Calu3 (cell line): Measurements from ENCODE around the gene GBP4. TPM values are rescaled to one million over a fixed set of nuclear protein-coding genes. Genes with fewer than 3 reads are reported as not detected.

ENCODE experiments used
- BruUV-seq: library from RNA; stranded (reverse); fragments of 400-500 nt; replicated peaks from 2 replicates; lab custom pipeline; 2021; lab: Mats Ljungman, UMichigan
- CTCF ChIA-PET: fragments of 300-600 bp; sonication (Branson Sonifier 250); formaldehyde crosslinking; loops from one replicate; lab custom pipeline; 2022; ENCODE audit warnings: antibody characterized with exemption; lab: Charles Lee
- DNase-seq: peaks from one replicate; pipeline ENCODE4 v3.0.0; 2022
- H3K27ac Mint-ChIP-seq: one replicate; pipeline ENCODE4 v1.8.0; 2022; ENCODE audit warnings: mixed read lengths; ENCODE audit not compliant: unreplicated experiment
- H3K27me3 Mint-ChIP-seq: one replicate; pipeline ENCODE4 v1.8.0; 2022; ENCODE audit warnings: mixed read lengths; ENCODE audit not compliant: unreplicated experiment
- H3K36me3 Mint-ChIP-seq: one replicate; pipeline ENCODE4 v1.8.0; 2022; ENCODE audit warnings: mild to moderate bottlenecking, moderate library complexity, mixed read lengths; ENCODE audit not compliant: insufficient read depth, unreplicated experiment
- H3K4me1 Mint-ChIP-seq: one replicate; pipeline ENCODE4 v1.8.0; 2022; ENCODE audit warnings: mild to moderate bottlenecking, low read depth, mixed read lengths; ENCODE audit not compliant: unreplicated experiment
- H3K4me3 Mint-ChIP-seq: one replicate; pipeline ENCODE4 v1.8.0; 2022; ENCODE audit warnings: mild to moderate bottlenecking, low read depth, moderate library complexity, mixed read lengths; ENCODE audit not compliant: unreplicated experiment
- H3K9me3 Mint-ChIP-seq: one replicate; pipeline ENCODE4 v1.8.0; 2022; ENCODE audit warnings: low read depth, mixed read lengths; ENCODE audit not compliant: unreplicated experiment
- CTCF ChIP-seq: fragments of 200-600 bp; IDR thresholded peaks from one replicate; pipeline ENCODE4 v1.8.0; 2022; ENCODE audit warnings: antibody characterized with exemption; ENCODE audit not compliant: unreplicated experiment
- intact Hi-C: fragments of 100-400 bp; cut with micrococcal nuclease; formaldehyde crosslinking; loops from one replicate; pipeline ENCODE4 v1.10.0; 2022; ENCODE audit not compliant: unreplicated experiment
- total RNA-seq: library from RNA; stranded (reverse); gene quantifications from 2 replicates; pipeline ENCODE4 v1.2.3, GENCODE V29; 2022

Gene GBP4
- total RNA-seq, 1 experiment from 2014 or later: 10.3 TPM

GRCh38 chr1:89142160-89142559 is 56.6 kb downstream of the GBP4 start:
- TF ChIP-seq CTCF: no peak
- H3K27me3 Mint-ChIP-seq: no peaks in the 10 kb centered on the region
- H3K27ac Mint-ChIP-seq: no peak overlapping the region
- H3K4me3 Mint-ChIP-seq: no peak overlapping the region
- intact Hi-C loops: no loop called here
- H3K4me1 Mint-ChIP-seq: no peaks in the 10 kb centered on the region
- no peak for DNase-seq
- no peaks in the 10 kb centered on the region for H3K36me3 Mint-ChIP-seq
- CTCF ChIA-PET: no interaction called here
- BruUV-seq: no TSS peak
- no peaks in the 10 kb centered on the region for H3K9me3 Mint-ChIP-seq

GRCh38 chr1:89133747-89134146 is 65.0 kb downstream of the GBP4 start:
- H3K27me3 Mint-ChIP-seq: no peaks in the 10 kb centered on the region
- H3K4me3 Mint-ChIP-seq: no peak overlapping the region
- intact Hi-C loops: loop anchor here (2.0 kb wide), 1 partner anchor 53 kb away; no protein-coding TSS in a partner anchor
- BruUV-seq: no TSS peak
- H3K36me3 Mint-ChIP-seq: peaks cover 2% of the 10 kb centered on the region
- H3K27ac Mint-ChIP-seq: no peak overlapping the region
- no peak for TF ChIP-seq CTCF
- H3K4me1 Mint-ChIP-seq: peaks cover 10% of the 10 kb centered on the region
- CTCF ChIA-PET: no interaction called here
- no peak for DNase-seq
- H3K9me3 Mint-ChIP-seq: peaks cover 4% of the 10 kb centered on the region

Other genes with a start within 250 kb of the GBP4 start
- gene KYAT3, start 206.3 kb downstream of the GBP4 start, total RNA-seq: 23.1 and 23.6 TPM in 2 replicates
- 38.9 and 42.9 TPM in 2 replicates for gene RBMXL1, start 206.3 kb downstream of the GBP4 start, total RNA-seq
- 60.0 and 95.4 TPM in 2 replicates for gene GBP3, start 176.1 kb downstream of the GBP4 start, total RNA-seq
- gene GBP1, start 133.7 kb downstream of the GBP4 start, total RNA-seq: 27.0 and 44.9 TPM in 2 replicates
- gene GBP2, start 72.8 kb downstream of the GBP4 start, total RNA-seq: 29.7 and 37.8 TPM in 2 replicates
- 0.19 and 0.24 TPM in 2 replicates for gene GBP7, start 22.9 kb downstream of the GBP4 start, total RNA-seq
- 0.54 TPM in 1 of 2 replicates, not detected in the other for gene GBP5, start 73.9 kb upstream of the GBP4 start, total RNA-seq
- gene GBP6, start 165.1 kb upstream of the GBP4 start, total RNA-seq: 0.12 and 0.37 TPM in 2 replicates